NCI-H2029 (cell line): ENCODE measurements around the gene KIF15.
A peak's percentile ranks its signal among the peaks of the same experiment; 100 is the strongest.

ENCODE experiments used
- DNase-seq: peaks from one replicate; lab custom pipeline; 2025; lab: John Stamatoyannopoulos, UW

KIF15 gene

GRCh38 chr3:44883213-44883955 is 121.8 kb downstream of the KIF15 start:
- DNase-seq, result no peak

GRCh38 chr3:44883999-44884431 is 122.4 kb downstream of the KIF15 start:
- DNase-seq, result no peak

- no peak for DNase-seq
These were observed 124.0 kb downstream of the KIF15 start for GRCh38 chr3:44885618-44886017.

- DNase-seq, result peak; percentile 20
These were observed 125.0 kb downstream of the KIF15 start for GRCh38 chr3:44886561-44886960.

- no peak for DNase-seq
These were observed 125.5 kb downstream of the KIF15 start for GRCh38 chr3:44887101-44887500.

- no peak for DNase-seq
These were observed 128.7 kb downstream of the KIF15 start for GRCh38 chr3:44890258-44890657.

GRCh38 chr3:44890852-44891251 is 129.3 kb downstream of the KIF15 start:
- no peak for DNase-seq

GRCh38 chr3:44892689-44893088 is 131.1 kb downstream of the KIF15 start:
- DNase-seq, result no peak

- no peak for DNase-seq
These were observed 131.5 kb downstream of the KIF15 start for GRCh38 chr3:44893097-44893496.

GRCh38 chr3:44894485-44894884 is 132.9 kb downstream of the KIF15 start:
- DNase-seq, result no peak

GRCh38 chr3:44896440-44896839 is 134.8 kb downstream of the KIF15 start:
- no peak for DNase-seq

- no peak for DNase-seq
These were observed 138.2 kb downstream of the KIF15 start for GRCh38 chr3:44899683-44900367.

GRCh38 chr3:44902628-44903027 is 141.0 kb downstream of the KIF15 start:
- no peak for DNase-seq
